GM21529 (cell line): ENCODE results near the gene JPH3.

Experiments used
- ATAC-seq: cut with Tn5 transposase; IDR thresholded peaks from one replicate; pipeline ENCODE4 v1.9.1; 2021; ENCODE audit not compliant: unreplicated experiment

The JPH3 gene

GRCh38 chr16:87648698-87649487 is 46.6 kb downstream of the JPH3 start:
- ATAC-seq: no peak

GRCh38 chr16:87652386-87652785 is 50.1 kb downstream of the JPH3 start:
- no peak for ATAC-seq

DNA sequence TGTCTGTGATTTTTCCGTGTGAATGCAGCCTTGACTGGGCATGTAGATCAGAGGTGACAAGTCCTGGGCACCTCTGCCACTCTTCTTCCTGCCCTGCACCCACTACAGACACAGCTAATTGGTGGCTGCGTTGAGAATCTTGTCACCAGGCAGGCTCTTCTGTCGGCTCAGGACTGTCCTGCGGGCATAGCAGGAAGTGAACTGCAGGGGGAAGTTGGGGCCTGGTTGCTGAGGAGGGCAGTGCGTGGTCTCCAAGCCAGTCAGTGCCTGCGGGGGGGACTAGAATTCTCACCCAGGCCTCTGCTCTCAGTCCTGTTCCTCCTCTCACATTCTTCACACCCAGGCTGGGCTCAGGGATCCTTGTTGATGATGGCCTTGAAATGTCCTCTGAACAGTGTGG is 50.5 kb downstream of the JPH3 start:
- no peak for ATAC-seq

DNA sequence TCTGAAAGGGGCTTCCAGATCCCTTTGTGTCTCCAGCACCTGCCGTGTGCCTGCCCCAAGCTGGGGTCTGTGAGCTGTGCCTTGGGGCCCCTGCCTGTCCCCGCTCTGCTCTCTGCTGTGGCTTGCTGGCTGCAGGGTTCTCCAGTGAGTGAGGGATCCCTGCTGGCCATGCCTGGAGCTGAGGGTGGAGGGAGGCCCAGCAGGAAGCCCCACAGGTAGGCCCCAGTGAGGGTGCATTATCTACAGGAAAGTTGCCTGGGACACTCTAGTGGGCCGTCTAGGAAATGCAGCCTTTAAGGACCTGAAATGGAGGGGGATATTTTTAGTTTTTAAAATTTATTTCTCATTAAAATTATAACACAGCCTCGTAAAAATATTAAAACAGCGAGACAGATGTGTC is 50.9 kb downstream of the JPH3 start:
- no peak for ATAC-seq

DNA sequence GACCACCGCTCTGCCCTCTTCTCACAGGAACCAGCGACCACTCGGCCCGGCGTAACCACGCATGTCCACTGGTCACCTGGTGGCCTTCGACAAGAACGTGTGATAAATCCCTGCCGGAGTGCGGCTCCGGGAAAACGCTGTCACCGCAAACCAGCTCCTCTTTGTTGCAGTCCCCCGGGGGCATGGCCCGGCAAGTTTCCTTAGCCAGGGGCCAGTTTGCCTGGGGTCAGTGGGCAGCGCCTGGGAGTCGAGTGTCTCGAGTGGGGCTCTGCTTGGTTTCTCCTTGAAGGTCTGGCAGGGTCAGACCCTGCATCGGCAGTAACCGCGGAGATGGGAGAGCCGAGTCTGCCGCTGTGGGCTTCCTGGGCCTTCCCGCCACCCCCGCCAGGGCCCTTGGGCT is 52.5 kb downstream of the JPH3 start:
- no peak for ATAC-seq

DNA sequence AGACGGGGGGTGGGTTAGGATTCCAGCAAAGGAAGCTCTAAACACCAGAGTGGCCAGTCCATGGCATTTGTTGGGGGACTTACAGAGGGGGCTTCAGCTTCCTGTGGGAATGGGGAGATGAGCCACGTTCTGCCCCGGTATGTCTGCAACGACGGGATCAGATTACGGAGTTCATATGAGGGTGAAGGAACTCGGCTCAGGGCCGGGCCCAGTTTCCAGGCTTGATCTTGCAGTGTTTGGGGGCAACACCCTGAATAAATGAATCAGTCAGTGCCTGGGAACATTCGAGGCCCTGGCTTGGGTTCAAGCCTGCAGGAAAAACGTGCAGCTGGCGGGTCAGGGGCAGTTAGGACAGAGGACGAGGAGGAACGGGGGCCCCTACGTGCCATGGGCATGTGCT is 54.0 kb downstream of the JPH3 start:
- no peak for ATAC-seq

- no peak for ATAC-seq
Observed at GRCh38 chr16:87657621-87658192, 55.4 kb downstream of the JPH3 start.

DNA sequence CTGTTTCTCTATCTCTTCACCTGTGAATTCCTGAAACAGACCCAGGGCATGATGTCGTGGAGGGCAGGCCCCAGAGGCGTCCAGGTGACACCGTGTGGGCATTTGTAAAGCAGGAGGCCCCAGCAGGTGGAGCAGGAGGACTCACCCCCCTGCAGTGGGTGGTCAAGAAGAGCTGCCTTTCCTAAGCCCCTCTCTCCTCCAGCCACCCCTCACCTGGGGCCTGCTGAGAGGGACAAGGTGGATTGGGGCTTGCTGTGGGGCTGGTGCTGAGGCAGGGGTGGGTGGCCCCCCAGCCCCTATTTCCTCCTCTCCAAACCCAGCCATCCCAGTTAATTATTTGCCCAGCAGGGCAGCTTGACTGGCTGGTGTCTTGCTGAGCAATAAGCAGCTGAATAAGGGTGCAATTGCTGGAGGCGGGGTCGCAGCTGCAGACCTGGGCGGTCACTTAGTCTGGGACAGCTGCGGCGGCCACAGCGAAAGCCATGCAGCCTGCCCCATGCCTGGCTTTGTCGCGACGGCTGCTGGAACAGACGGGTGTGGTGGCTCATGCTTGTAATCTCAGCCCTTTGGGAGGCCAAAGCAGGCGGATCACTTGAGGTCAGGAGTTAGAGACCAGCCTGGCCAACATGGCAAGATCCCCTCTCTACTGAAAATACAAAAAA is 56.4 kb downstream of the JPH3 start:
- no peak for ATAC-seq

DNA sequence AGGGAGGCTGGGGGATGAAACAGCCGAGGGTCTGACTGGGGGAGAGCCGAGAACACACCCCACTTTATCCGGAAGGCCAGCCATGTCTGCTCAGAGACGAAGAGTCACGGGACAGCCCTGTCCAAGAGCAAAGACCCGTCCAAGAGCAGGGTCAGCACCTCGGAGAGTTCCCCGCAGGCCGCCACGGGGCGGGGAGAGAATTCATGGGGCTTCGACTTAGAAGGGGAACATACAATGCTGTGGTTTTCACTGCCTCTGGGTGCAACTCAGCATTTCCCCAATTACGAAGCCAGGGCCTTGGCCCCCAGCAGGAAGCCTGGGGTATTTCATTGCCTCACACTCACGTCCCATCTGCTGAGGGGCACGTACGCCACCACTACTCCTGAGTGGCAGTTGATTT is 59.3 kb downstream of the JPH3 start:
- no peak for ATAC-seq

GRCh38 chr16:87662254-87663204 is 60.2 kb downstream of the JPH3 start:
- ATAC-seq: no peak

DNA sequence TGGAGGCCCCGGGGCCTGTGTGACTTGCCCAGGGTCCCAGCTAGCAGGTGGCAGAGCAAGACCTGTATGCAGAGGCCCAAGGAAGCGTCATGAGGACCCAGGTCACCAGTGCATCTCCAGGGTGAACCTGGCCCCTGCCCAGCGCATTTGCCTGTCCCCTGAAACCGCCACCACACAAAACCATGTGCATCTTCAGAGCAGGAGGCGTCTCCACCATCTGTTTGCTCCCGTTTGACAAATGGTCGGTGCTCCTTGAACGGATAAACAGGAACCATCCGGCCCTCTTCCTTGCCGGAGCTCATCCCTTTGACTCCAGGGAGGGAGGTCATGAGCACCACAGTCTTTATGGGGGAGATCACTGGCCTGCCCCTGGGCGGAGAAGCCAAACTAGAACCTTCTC is 62.5 kb downstream of the JPH3 start:
- no peak for ATAC-seq

- no peak for ATAC-seq
Observed at GRCh38 chr16:87665193-87665592, 62.9 kb downstream of the JPH3 start.

DNA sequence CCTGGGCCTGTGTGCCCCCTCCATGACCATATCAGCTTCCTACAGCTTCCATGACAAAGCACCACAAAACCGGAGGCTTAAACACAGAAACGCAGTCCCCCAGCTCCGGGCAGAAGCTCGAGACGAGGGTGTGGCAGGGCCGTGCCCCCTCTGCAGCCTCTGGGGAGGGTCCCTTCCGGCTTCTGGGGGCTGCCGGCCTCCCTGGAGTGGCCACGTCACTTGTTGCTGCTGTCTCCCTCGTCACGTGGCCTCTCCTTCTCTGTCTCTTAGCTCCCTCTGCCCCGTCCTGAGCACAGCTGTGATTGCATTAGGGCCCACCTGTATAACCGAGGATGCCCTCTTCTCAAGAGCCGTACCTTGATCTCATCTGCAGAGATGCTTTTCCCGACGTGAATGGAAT is 64.6 kb downstream of the JPH3 start:
- no peak for ATAC-seq

- no peak for ATAC-seq
Observed at GRCh38 chr16:87667443-87667842, 65.1 kb downstream of the JPH3 start.

GRCh38 chr16:87667946-87668345 is 65.6 kb downstream of the JPH3 start:
- ATAC-seq: no peak

- no peak for ATAC-seq
Observed at GRCh38 chr16:87669672-87670071, 67.4 kb downstream of the JPH3 start.

GRCh38 chr16:87671221-87671620 is 68.9 kb downstream of the JPH3 start:
- ATAC-seq: no peak

GRCh38 chr16:87671715-87672270 is 69.5 kb downstream of the JPH3 start:
- ATAC-seq: peak; percentile 58

- ATAC-seq: no peak
Observed at GRCh38 chr16:87674419-87674818, 72.1 kb downstream of the JPH3 start.

GRCh38 chr16:87675111-87675719 is 72.9 kb downstream of the JPH3 start:
- ATAC-seq: no peak
